ENCODE results near the gene RIGI. TPM values are rescaled to one million over a fixed set of nuclear protein-coding genes. Genes with fewer than 3 reads are reported as not detected.

RIGI gene
- total RNA-seq, 4 donors from 2014 or later, result 4.2 to 9.3 (median 7.4) TPM

DNA sequence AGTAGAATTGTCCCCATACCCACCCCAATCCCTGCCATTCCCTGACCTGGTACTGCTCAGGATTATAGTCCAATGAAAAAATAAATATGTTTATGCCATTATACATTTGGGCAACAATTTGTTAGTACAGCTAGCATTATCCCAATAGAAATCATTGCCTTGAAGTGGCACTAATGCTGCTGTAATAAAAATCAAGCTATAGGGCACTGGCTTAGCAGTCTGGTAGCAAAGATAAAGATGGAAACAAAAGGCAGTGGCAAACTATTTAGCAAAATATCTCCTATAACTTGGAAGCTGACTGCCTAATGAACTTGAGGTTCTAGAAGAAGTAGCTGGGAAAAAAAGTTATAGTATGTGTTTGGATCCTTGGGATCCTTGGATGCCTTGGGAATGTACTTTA is 28.6 kb upstream of the RIGI start:
- no peak for DNase-seq (ENCODE audit: low spot score in 2 of 2)

DNA sequence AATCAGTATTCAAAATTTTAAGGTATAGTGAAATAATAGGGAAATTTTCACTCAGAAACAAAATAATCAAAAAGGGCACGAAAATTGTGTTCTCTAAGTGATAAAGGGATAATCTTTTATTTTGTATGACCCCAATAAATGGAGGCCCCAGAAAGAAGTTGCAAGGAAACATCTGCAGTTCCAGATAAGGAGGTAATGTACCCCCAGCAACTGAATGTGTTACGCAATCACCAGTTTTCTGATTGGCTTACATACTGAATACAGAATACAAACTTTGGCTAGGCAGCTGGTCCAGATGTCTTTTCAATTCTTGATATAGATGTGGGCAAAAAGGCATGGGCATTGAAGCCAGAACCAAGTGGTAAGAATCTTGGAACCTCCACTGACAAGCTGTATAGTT is 28.1 kb upstream of the RIGI start:
- H3K4me1 ChIP-seq, result peaks cover 22% of the 10 kb centered on the region
- no peaks in the 10 kb centered on the region for H3K27me3 ChIP-seq
- no peaks in the 10 kb centered on the region for H3K9me3 ChIP-seq
- no peak for DNase-seq (ENCODE audit: low spot score in 2 of 2)
- no peaks in the 10 kb centered on the region for H3K36me3 ChIP-seq
- no peak for TF ChIP-seq POLR2A (IDR thresholded peaks at IDR 0.05)
- 90% methylated on average over 2 of the region's 2 CpGs for WGBS
- no peak overlapping the region for H3K4me3 ChIP-seq
- no peak overlapping the region for H3K27ac ChIP-seq

More for the DNA sequence above, 28.6 kb upstream of the RIGI start:
- H3K4me1 ChIP-seq, result peaks cover 17% of the 10 kb centered on the region
- H3K36me3 ChIP-seq, result no peaks in the 10 kb centered on the region
- TF ChIP-seq POLR2A (IDR thresholded peaks at IDR 0.05) (no peak), EP300 (IDR thresholded peaks at IDR 0.05) (no peak), POLR2AphosphoS5 (IDR thresholded peaks at IDR 0.05) (no peak)
- TF ChIP-seq, protein P1, sequence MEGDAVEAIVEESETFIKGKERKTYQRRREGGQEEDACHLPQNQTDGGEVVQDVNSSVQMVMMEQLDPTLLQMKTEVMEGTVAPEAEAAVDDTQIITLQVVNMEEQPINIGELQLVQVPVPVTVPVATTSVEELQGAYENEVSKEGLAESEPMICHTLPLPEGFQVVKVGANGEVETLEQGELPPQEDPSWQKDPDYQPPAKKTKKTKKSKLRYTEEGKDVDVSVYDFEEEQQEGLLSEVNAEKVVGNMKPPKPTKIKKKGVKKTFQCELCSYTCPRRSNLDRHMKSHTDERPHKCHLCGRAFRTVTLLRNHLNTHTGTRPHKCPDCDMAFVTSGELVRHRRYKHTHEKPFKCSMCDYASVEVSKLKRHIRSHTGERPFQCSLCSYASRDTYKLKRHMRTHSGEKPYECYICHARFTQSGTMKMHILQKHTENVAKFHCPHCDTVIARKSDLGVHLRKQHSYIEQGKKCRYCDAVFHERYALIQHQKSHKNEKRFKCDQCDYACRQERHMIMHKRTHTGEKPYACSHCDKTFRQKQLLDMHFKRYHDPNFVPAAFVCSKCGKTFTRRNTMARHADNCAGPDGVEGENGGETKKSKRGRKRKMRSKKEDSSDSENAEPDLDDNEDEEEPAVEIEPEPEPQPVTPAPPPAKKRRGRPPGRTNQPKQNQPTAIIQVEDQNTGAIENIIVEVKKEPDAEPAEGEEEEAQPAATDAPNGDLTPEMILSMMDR (IDR thresholded peaks at IDR 0.05), result no peak
- H3K27ac ChIP-seq, result no peak overlapping the region
- no peak overlapping the region for H3K4me3 ChIP-seq
- no peaks in the 10 kb centered on the region for H3K9me3 ChIP-seq
- no peaks in the 10 kb centered on the region for H3K27me3 ChIP-seq

DNA sequence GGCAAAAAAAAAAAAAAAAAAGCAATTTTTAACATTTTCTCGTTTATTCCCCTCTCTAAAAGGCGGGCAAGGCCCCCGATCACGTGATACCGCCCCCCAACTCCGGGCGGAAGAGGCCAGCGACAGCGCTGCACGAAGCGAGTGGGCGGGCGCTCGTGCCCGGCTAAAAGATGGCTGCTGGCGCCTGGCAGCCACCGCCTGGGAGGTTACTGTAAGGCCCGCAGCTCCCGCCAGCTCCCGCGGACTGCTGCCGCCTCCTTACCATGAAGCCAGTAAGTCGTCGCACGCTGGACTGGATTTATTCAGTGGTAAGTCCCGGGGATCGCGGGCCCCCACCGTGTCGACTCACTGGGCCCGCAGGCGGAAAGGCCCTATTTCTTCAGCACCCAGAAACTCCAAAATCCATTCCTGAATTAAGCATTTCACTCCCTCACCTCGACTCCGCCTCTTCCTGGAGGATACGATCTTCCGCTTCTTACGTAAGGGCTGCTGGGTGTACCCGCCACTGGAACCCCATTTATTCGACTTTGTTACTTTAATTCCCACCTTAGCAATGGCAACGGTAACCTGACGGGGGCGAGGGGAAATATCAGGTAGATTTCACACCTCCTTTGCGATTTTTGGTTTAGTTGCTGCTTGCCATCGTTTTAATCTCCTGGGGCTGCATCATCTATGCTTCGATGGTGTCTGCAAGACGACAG is 26.3 kb upstream of the RIGI start, which contains the start of the genes SMIM27 and TOPORS:
TSS of gene SMIM27 (plus strand) at position 156 of the 701 bp plus-strand sequence. CDS start at position 264, 108 bp downstream.
TSS of gene TOPORS (minus strand) at position 415 of the 701 bp plus-strand sequence. CDS start at position 265, 150 bp downstream.
- H3K4me3 ChIP-seq, result peak within 1 kb of the TSS; percentile 74
- DNase-seq (ENCODE audit: low spot score in 2 of 2), result peak; percentile 93 to 94
- peak within 1 kb of the TSS; percentile 93 for H3K27ac ChIP-seq
- H3K36me3 ChIP-seq, result no peaks in the 10 kb centered on the region
- TF ChIP-seq POLR2A (IDR thresholded peaks at IDR 0.05) (peak in 1 of 2 donors; percentile 66), EP300 (IDR thresholded peaks at IDR 0.05) (no peak), POLR2AphosphoS5 (IDR thresholded peaks at IDR 0.05) (peak in 2 of 3 donors; percentile 37 to 59)
- TF ChIP-seq, protein P1 (IDR thresholded peaks at IDR 0.05), result no peak
- no peaks in the 10 kb centered on the region for H3K27me3 ChIP-seq
- no peaks in the 10 kb centered on the region for H3K9me3 ChIP-seq
- WGBS, result under 1% methylated on average over 46 of the region's 46 CpGs
- H3K4me1 ChIP-seq, result peaks cover 26% of the 10 kb centered on the region

DNA sequence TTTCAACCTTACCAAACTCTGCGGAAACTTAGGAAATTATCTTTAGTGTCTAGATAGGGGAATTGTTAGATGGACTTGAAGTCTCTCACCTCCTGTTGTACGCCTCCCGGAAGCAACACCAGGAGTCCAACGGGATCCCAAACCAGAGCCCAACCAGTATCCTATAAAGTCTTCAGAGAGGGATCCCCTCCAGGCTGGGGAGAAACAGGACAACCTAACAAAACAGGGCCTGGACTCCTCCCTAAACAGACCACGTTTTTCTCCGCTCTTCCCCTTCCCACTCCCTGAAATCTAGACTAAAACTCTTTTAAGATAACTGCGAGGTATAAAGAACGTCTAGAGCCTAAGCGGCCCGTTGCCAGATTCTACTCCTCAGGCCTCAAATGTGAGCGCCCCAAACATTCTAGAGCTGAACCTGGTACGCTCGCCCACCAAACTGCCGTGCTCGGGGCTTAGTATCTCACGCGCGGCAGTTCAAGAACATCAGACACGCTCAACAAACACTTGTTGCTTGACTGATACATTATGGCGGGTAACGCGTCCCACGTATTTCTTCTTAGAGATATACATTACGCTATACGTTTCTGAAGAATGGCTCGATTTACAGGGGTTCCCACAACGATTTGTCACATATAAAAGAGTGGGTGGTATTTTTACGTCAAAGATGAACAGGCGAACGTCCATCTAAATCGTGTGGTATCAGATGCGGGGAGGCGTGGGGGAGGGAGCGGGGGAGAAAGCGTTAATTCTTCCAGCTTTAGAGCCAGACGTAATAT is 25.5 kb upstream of the RIGI start:
- no peaks in the 10 kb centered on the region for H3K36me3 ChIP-seq
- no peak for DNase-seq (ENCODE audit: low spot score in 2 of 2)

DNA sequence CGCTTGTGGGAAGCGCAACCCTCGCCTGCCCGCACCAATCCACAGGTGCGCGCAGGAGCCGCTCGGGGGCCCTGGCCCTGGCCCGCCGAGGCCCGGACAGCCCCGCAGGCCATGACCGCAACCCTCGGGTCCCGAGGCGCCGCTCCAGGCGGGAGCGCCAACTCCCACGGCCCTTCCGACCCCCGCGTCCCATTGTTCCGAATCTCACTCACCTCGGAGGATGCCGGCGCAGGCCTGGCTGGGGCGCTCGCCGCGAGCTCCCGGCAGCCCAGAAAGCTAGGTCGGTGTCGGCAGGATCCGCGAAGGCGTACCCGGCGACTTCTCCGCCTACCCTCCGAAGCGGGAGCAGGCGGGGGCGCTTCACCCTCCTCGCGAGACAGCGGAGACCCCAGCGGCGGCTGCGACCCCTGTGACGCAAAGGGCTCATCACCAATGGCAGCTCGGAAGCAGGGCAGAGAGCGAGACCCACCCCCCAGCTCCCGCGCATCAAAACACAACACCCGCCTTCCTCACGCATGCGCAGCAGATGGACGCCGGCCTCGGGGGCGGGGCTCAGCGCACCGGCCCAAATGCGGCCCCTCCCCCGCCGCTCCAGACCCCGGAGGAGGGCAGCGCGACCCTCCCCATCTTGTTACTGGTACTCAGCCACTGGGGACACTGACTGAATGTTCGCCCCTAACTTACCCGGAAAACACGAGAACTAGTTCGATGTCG is 24.7 kb upstream of the RIGI start:
- H3K36me3 ChIP-seq, result no peaks in the 10 kb centered on the region
- 0% methylated on average over 35 of the region's 75 CpGs for WGBS
- TF ChIP-seq, protein P1 (IDR thresholded peaks at IDR 0.05), result no peak
- TF ChIP-seq POLR2AphosphoS5 (IDR thresholded peaks at IDR 0.05), result no peak
- no peak for TF ChIP-seq EP300 (IDR thresholded peaks at IDR 0.05)
- peak in 1 of 2 donors; percentile 6 for TF ChIP-seq POLR2A (IDR thresholded peaks at IDR 0.05)

More for the DNA sequence above, 25.5 kb upstream of the RIGI start:
- no peaks in the 10 kb centered on the region for H3K27me3 ChIP-seq
- H3K9me3 ChIP-seq, result no peaks in the 10 kb centered on the region
- H3K4me1 ChIP-seq, result peaks cover 26% of the 10 kb centered on the region
- TF ChIP-seq POLR2A (IDR thresholded peaks at IDR 0.05) (no peak), POLR2AphosphoS5 (IDR thresholded peaks at IDR 0.05) (no peak), EP300 (IDR thresholded peaks at IDR 0.05) (no peak)
- TF ChIP-seq, protein P1 (IDR thresholded peaks at IDR 0.05), result no peak
- H3K4me3 ChIP-seq, result peak overlapping the region; percentile 74
- under 1% methylated on average over 32 of the region's 36 CpGs for WGBS
- H3K27ac ChIP-seq, result peak overlapping the region; percentile 93

More for the DNA sequence above, 24.7 kb upstream of the RIGI start:
- DNase-seq (ENCODE audit: low spot score in 2 of 2), result peak; percentile 94 to 96
- H3K27ac ChIP-seq, result peak overlapping the region; percentile 93
- H3K4me3 ChIP-seq, result peak overlapping the region; percentile 74
- no peaks in the 10 kb centered on the region for H3K27me3 ChIP-seq
- H3K9me3 ChIP-seq, result no peaks in the 10 kb centered on the region
- peaks cover 26% of the 10 kb centered on the region for H3K4me1 ChIP-seq
